Keratinocyte (primary cell): ENCODE results near the gene NAT9. TPM values are rescaled to one million over a fixed set of nuclear protein-coding genes. Genes with fewer than 3 reads are reported as not detected.

ENCODE experiments used
- DNase-seq: peaks from one replicate; pipeline ENCODE4 v3.0.0-alpha.2; 2011; ENCODE audit warnings: low read depth, missing footprints, low spot score
- FAIRE-seq: peaks from 2 replicates; lab custom pipeline; 2011; peaks lifted over from hg19 to GRCh38; lab: Jason Lieb, UNC
- H2AFZ ChIP-seq: 2 replicates; pipeline ENCODE4 v1.6.0; 2012; ENCODE audit warnings: low read length, control low read depth, inconsistent platforms; ENCODE audit not compliant: control insufficient read depth
- H3K27ac ChIP-seq: 2 replicates; pipeline ENCODE4 v1.5.1; 2011; ENCODE audit warnings: low read length; ENCODE audit not compliant: control insufficient read depth, insufficient read depth
- H3K27me3 ChIP-seq: 3 replicates; pipeline ENCODE4 v1.6.0; 2011; ENCODE audit warnings: low read length; ENCODE audit not compliant: control insufficient read depth, insufficient read depth; ENCODE audit errors: extremely low read depth
- H3K36me3 ChIP-seq, 2 experiments: 2 replicates in 1 of 2; 3 replicates in 1 of 2; pipeline ENCODE4 v1.5.1; 2011; ENCODE audit warnings: low read length in 2 of 2, mild to moderate bottlenecking in 1 of 2; ENCODE audit not compliant: control insufficient read depth in 2 of 2, insufficient read depth in 2 of 2; ENCODE audit errors: extremely low read depth in 1 of 2
- H3K4me1 ChIP-seq: 3 replicates; pipeline ENCODE4 v1.5.1; 2011; ENCODE audit warnings: low read length; ENCODE audit not compliant: control insufficient read depth, insufficient read depth; ENCODE audit errors: extremely low read depth
- H3K4me2 ChIP-seq: 3 replicates; pipeline ENCODE4 v1.6.0; 2011; ENCODE audit warnings: low read depth, low read length; ENCODE audit not compliant: control insufficient read depth, insufficient read depth; ENCODE audit errors: extremely low read depth
- H3K4me3 ChIP-seq, 3 experiments: fragments of 200-600 bp in 1 of 3; sonication (generic) in 1 of 3; 2 replicates in 2 of 3; 3 replicates in 1 of 3; pipeline ENCODE4 v1.5.1; 2011 to 2016; ENCODE audit warnings: low read length in 3 of 3, mild to moderate bottlenecking in 3 of 3, control low read depth in 2 of 3, inconsistent platforms in 1 of 3, low read depth in 1 of 3, mixed read lengths in 1 of 3, mixed run types in 1 of 3, moderate library complexity in 1 of 3; ENCODE audit not compliant: control insufficient read depth in 2 of 3, insufficient read depth in 2 of 3; ENCODE audit errors: extremely low read depth in 1 of 3
- H3K79me2 ChIP-seq: 2 replicates; pipeline ENCODE4 v1.6.0; 2012; ENCODE audit warnings: low read length; ENCODE audit not compliant: control insufficient read depth, insufficient read depth
- H3K9ac ChIP-seq: 3 replicates; pipeline ENCODE4 v1.6.0; 2011; ENCODE audit warnings: low read length; ENCODE audit not compliant: control insufficient read depth, insufficient read depth; ENCODE audit errors: extremely low read depth
- H3K9me1 ChIP-seq: 3 replicates; pipeline ENCODE4 v1.6.0; 2011; ENCODE audit warnings: low read length; ENCODE audit not compliant: control insufficient read depth, insufficient read depth; ENCODE audit errors: extremely low read depth
- H3K9me3 ChIP-seq: 2 replicates; pipeline ENCODE4 v1.5.1; 2012; ENCODE audit warnings: low read depth, low read length; ENCODE audit not compliant: control insufficient read depth
- H4K20me1 ChIP-seq: 3 replicates; pipeline ENCODE4 v1.6.0; 2011; ENCODE audit warnings: low read length; ENCODE audit not compliant: control insufficient read depth, insufficient read depth; ENCODE audit errors: extremely low read depth
- CTCF ChIP-seq, 3 experiments: IDR thresholded peaks in 1 of 3; conservative IDR thresholded peaks in 1 of 3; optimal IDR thresholded peaks in 1 of 3; 2 replicates in 2 of 3; 3 replicates in 1 of 3; pipeline versions ENCODE3 to v1.5.1; 2011; ENCODE audit warnings: low read length in 3 of 3, mild to moderate bottlenecking in 3 of 3, moderate library complexity in 2 of 3, control low read depth in 1 of 3, inconsistent platforms in 1 of 3; ENCODE audit not compliant: insufficient read depth in 2 of 3; ENCODE audit errors: extremely low read depth in 1 of 3
- EZH2 ChIP-seq: IDR thresholded peaks from one replicate; pipeline ENCODE4 v1.6.1; 2012; ENCODE audit warnings: inconsistent platforms, mild to moderate bottlenecking, low read length, moderate library complexity
- dilution Hi-C: fragments of 300-500 bp; cut with MboI; formaldehyde crosslinking; loops from one replicate; pipeline ENCODE4 v1.7.0; 2020; ENCODE audit warnings: low sequenced_read_pairs; ENCODE audit not compliant: extremely low pct_ligation_motif_present
- polyA plus RNA-seq, 5 experiments: library from polyadenylated mRNA; depleted of rRNA in 3 of 5; stranded (reverse) in 3 of 5; stranded (forward) in 1 of 5; unstranded in 1 of 5; fragments of >200 nt; gene quantifications; 1 replicate in 1 of 5; 2 replicates in 3 of 5; 3 replicates in 1 of 5; pipeline versions ENCODE4 v1.2.1 to v1.2.3, GENCODE V29; 2011 to 2012; ENCODE audit warnings: missing spikeins in 2 of 5, low read depth in 1 of 5, low replicate concordance in 1 of 5

NAT9 gene
- polyA plus RNA-seq, 1 donor (not counting 4 experiments of a cell fraction or from before 2014, with no cell fraction given) = 34.6 TPM

- Histone ChIP-seq H3K79me2 (peaks cover 64% of the 10 kb centered on the region), H3K27me3 (no peaks in the 10 kb centered on the region), H3K27ac (no peak overlapping the region), H3K36me3 (no peaks in the 10 kb centered on the region), H3K9me3 (no peaks in the 10 kb centered on the region), H3K4me2 (no peak overlapping the region), H3K9ac (no peak overlapping the region), H2AFZ (no peak overlapping the region), H3K4me1 (peaks cover 19% of the 10 kb centered on the region), H3K9me1 (peaks cover 5% of the 10 kb centered on the region), H4K20me1 (no peaks in the 10 kb centered on the region), H3K4me3 (no peak overlapping the region)
- dilution Hi-C loops = no loop called here
- FAIRE-seq (no peak), DNase-seq (no peak)
- TF ChIP-seq CTCF (optimal IDR thresholded peaks at IDR 0.05 in 1 of 3, IDR thresholded peaks at IDR 0.05 in 1 of 3, conservative IDR thresholded peaks at IDR 0.05 in 1 of 3; ENCODE audit: extremely low read depth in 1 of 3, insufficient read depth in 2 of 3, low read length in 3 of 3) (no peak), EZH2 (no peak)
These were observed 23.7 kb downstream of the NAT9 start for GRCh38 chr17:74752415-74752814.

GRCh38 chr17:74750327-74751069, 25.6 kb downstream of the NAT9 start:
- Histone ChIP-seq H3K27ac (no peak overlapping the region), H3K27me3 (no peaks in the 10 kb centered on the region), H3K9me1 (peaks cover 5% of the 10 kb centered on the region), H3K36me3 (no peaks in the 10 kb centered on the region), H3K4me2 (peak overlapping the region; percentile 95), H3K9ac (peak overlapping the region; percentile 73), H3K4me3 (peak overlapping the region; percentile 81 to 93 (median 88)), H3K79me2 (peaks cover 57% of the 10 kb centered on the region), H3K9me3 (no peaks in the 10 kb centered on the region), H4K20me1 (no peaks in the 10 kb centered on the region), H3K4me1 (peaks cover 15% of the 10 kb centered on the region), H2AFZ (no peak overlapping the region)
- FAIRE-seq (no peak), DNase-seq (no peak)
- dilution Hi-C loops = no loop called here
- TF ChIP-seq EZH2 (no peak), CTCF (optimal IDR thresholded peaks at IDR 0.05 in 1 of 3, IDR thresholded peaks at IDR 0.05 in 1 of 3, conservative IDR thresholded peaks at IDR 0.05 in 1 of 3; ENCODE audit: extremely low read depth in 1 of 3, insufficient read depth in 2 of 3, low read length in 3 of 3) (no peak)
